ENCODE measurements around the gene ECM2. TPM values are rescaled to one million over a fixed set of nuclear protein-coding genes. Genes with fewer than 3 reads are reported as not detected.

The ECM2 gene
- total RNA-seq, 2 donors from 2014 or later = 1.8 to 3.2 TPM

DNA sequence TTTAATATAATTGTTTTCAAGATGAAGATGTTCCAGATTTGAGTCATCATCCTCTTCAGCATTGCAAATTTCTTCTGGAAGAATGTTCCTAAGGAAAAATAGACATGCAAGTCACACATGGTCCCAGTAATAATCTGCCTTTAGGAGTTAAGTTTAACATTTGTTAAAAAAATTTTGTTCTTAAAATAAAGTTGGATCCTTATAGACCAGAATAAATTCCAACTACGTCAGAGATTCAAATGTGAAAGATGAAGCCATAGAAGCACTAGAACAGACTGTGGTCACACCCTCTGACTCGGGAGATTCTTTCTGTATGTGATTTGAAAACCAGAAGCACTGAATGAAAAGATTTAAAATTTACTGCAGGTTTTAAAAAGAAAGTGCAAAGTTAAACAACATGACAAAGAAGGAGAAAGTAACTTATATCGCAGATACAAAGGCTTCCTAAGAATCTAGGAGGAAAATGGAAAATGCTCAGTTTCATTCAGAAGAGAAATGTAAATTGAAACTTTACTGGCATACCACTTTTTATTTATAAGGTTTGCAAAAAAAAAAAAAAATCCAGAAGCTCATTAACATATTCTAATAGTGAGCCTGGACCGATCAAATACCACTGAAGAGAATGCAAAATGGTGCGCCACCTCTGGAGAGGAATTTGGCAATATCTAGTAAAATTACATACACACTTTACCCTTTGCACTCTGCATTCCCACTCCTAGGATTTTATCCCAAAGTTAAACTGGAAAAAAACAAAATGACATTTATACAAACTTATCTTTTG lies 39.2 kb downstream of the ECM2 start:
- no peaks in the 10 kb centered on the region for H3K27me3 Mint-ChIP-seq (ENCODE audit: insufficient read depth)
- peaks cover 10% of the 10 kb centered on the region for H3K4me1 Mint-ChIP-seq
- H3K4me3 Mint-ChIP-seq = no peak overlapping the region
- no peaks in the 10 kb centered on the region for H3K36me3 ChIP-seq (ENCODE audit: control insufficient read depth, insufficient read depth, low read length)
- no peaks in the 10 kb centered on the region for H3K27me3 ChIP-seq (ENCODE audit: control insufficient read depth, insufficient read depth, low read length, poor library complexity, severe bottlenecking)
- DNase-seq = no peak
- no peaks in the 10 kb centered on the region for H3K9me3 ChIP-seq (ENCODE audit: control insufficient read depth, low read length)
- no peaks in the 10 kb centered on the region for H3K9me3 Mint-ChIP-seq
- no peak overlapping the region for H3K9ac ChIP-seq (ENCODE audit: extremely low read depth, low read length, poor library complexity, severe bottlenecking)
- H3K4me3 ChIP-seq (ENCODE audit: low read length) = no peak overlapping the region
- 93 to 95% methylated on average over 3 to 5 of the region's 5 CpGs for WGBS, 2 experiments (ENCODE audit: insufficient coverage in 1 of 2, insufficient read length in 1 of 2)
- no peak overlapping the region for H3K27ac ChIP-seq (ENCODE audit: low read depth, low read length)
- H3K36me3 Mint-ChIP-seq (ENCODE audit: low read depth) = no peaks in the 10 kb centered on the region
- H3K4me1 ChIP-seq (ENCODE audit: control insufficient read depth, insufficient read depth, low read length) = peaks cover 5% of the 10 kb centered on the region
- TF ChIP-seq CTCF (conservative IDR thresholded peaks at IDR 0.05) = no peak
- H3K27ac Mint-ChIP-seq = no peak overlapping the region

- Histone ChIP-seq H3K9me3 (ENCODE audit: control insufficient read depth, low read length) (no peaks in the 10 kb centered on the region), H3K36me3 (ENCODE audit: control insufficient read depth, insufficient read depth, low read length) (no peaks in the 10 kb centered on the region), H3K4me1 (ENCODE audit: control insufficient read depth, insufficient read depth, low read length) (peaks cover 5% of the 10 kb centered on the region), H3K27ac (ENCODE audit: low read depth, low read length) (no peak overlapping the region), H3K9ac (ENCODE audit: extremely low read depth, low read length, poor library complexity, severe bottlenecking) (no peak overlapping the region), H3K27me3 (ENCODE audit: control insufficient read depth, insufficient read depth, low read length, poor library complexity, severe bottlenecking) (no peaks in the 10 kb centered on the region), H3K4me3 (ENCODE audit: low read length) (no peak overlapping the region)
- no peaks in the 10 kb centered on the region for H3K27me3 Mint-ChIP-seq (ENCODE audit: insufficient read depth)
- H3K27ac Mint-ChIP-seq = no peak overlapping the region
- DNase-seq = no peak
- WGBS, 2 experiments (ENCODE audit: insufficient coverage in 1 of 2, insufficient read length in 1 of 2) = 100% methylated on average over 1 of the region's 2 CpGs; no CpG with 5 or more reads in 1 of the 2 experiments
- no peak for TF ChIP-seq CTCF (conservative IDR thresholded peaks at IDR 0.05)
- H3K9me3 Mint-ChIP-seq = no peaks in the 10 kb centered on the region
- H3K36me3 Mint-ChIP-seq (ENCODE audit: low read depth) = no peaks in the 10 kb centered on the region
- H3K4me3 Mint-ChIP-seq = no peak overlapping the region
- H3K4me1 Mint-ChIP-seq = peaks cover 19% of the 10 kb centered on the region
Observed at GRCh38 chr9:92494856-92495255, 40.9 kb downstream of the ECM2 start.

GRCh38 chr9:92493749-92494387 lies 41.9 kb downstream of the ECM2 start:
- no peak for DNase-seq
- no peaks in the 10 kb centered on the region for H3K27me3 ChIP-seq (ENCODE audit: control insufficient read depth, insufficient read depth, low read length, poor library complexity, severe bottlenecking)
- Mint-ChIP-seq H3K4me3 (no peak overlapping the region), H3K36me3 (ENCODE audit: low read depth) (no peaks in the 10 kb centered on the region), H3K27me3 (ENCODE audit: insufficient read depth) (no peaks in the 10 kb centered on the region), H3K9me3 (no peaks in the 10 kb centered on the region), H3K27ac (no peak overlapping the region), H3K4me1 (peaks cover 19% of the 10 kb centered on the region)
- peaks cover 5% of the 10 kb centered on the region for H3K4me1 ChIP-seq (ENCODE audit: control insufficient read depth, insufficient read depth, low read length)
- 89 to 95% methylated on average over 8 to 9 of the region's 9 CpGs for WGBS, 2 experiments (ENCODE audit: insufficient coverage in 1 of 2, insufficient read length in 1 of 2)
- no peak for TF ChIP-seq CTCF (conservative IDR thresholded peaks at IDR 0.05)
- no peaks in the 10 kb centered on the region for H3K36me3 ChIP-seq (ENCODE audit: control insufficient read depth, insufficient read depth, low read length)
- no peak overlapping the region for H3K4me3 ChIP-seq (ENCODE audit: low read length)
- no peak overlapping the region for H3K9ac ChIP-seq (ENCODE audit: extremely low read depth, low read length, poor library complexity, severe bottlenecking)
- no peaks in the 10 kb centered on the region for H3K9me3 ChIP-seq (ENCODE audit: control insufficient read depth, low read length)
- no peak overlapping the region for H3K27ac ChIP-seq (ENCODE audit: low read depth, low read length)
